ENCODE data around the gene ODAD3. TPM values are rescaled to one million over a fixed set of nuclear protein-coding genes. Genes with fewer than 3 reads are reported as not detected.

ODAD3 gene
- total and polyA plus RNA-seq, 2 of the 13 experiments (the other 11 are each of a cell fraction or from before 2014, with no cell fraction given) = 0.04 to 0.08 TPM

DNA sequence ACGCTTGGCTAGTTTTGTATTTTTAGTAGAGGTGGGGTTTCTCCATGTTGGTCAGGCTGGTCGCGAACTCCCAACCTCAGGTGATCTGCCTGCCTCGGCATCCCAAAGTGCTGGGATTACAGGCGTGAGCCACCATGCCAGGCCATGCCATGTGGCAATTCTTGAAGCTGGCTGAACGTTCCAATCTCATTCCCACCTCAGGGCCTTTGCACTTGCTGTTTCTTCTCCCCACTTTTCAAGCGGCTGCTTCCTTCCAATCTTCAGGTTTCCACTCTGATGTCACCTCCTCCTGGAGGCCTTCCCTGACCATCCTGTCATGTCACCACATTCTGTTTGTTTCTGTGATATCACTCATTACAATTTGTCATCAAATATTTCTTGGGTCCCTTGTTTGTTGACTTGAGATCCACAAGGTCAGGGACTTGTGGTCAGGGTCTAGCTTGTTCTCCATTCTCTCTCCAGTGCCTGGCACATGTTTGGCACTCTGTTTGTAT is 55.0 kb downstream of the ODAD3 start:
- ChIA-PET CTCF (ENCODE audit: low intra/inter-chr PET ratio, low total read pairs) (interaction anchor here (0.8 to 1.8 kb wide), 3 partner anchors 67 to 103 kb away, joined by 5 to 10 read pairs (median 8); no protein-coding TSS in a partner anchor), POLR2A (no interaction called here)
- 92% methylated on average over 7 of the region's 7 CpGs for WGBS (ENCODE audit: low lambda C conversion rate)
- no peaks in the 10 kb centered on the region for H4K20me1 ChIP-seq (ENCODE audit: insufficient read depth, low read length)
- H3K9me3 ChIP-seq (ENCODE audit: low read length) = no peaks in the 10 kb centered on the region
- peaks cover 49% of the 10 kb centered on the region for H3K4me1 ChIP-seq (ENCODE audit: insufficient read depth, low read length)
- no peaks in the 10 kb centered on the region for H3K27me3 ChIP-seq (ENCODE audit: control insufficient read depth in 1 of 2, insufficient read depth in 2 of 2, low read length in 2 of 2)
- intact Hi-C loops (cut with micrococcal nuclease; ENCODE audit: unreplicated experiment) (loop anchor here (2.0 to 5.0 kb wide), 3 partner anchors 42 to 87 kb away; no protein-coding TSS in a partner anchor), in situ Hi-C loops (cut with HindIII; ENCODE audit: extremely low pct_ligation_motif_present, low pct_unique_long_range_greater_than_20kb) (loop anchor here (5.0 kb wide), 2 partner anchors 42 to 102 kb away; partner anchors contain the start of gene ELAVL3)
- H3K79me2 ChIP-seq (ENCODE audit: insufficient read depth, low read length) = peaks cover 5% of the 10 kb centered on the region
- H3K27ac ChIP-seq (ENCODE audit: extremely low read length, insufficient read depth, low read length) = no peak overlapping the region
- no peak overlapping the region for H2AFZ ChIP-seq (ENCODE audit: low read length)
- FAIRE-seq (no peak), ATAC-seq (no peak), DNase-seq (ENCODE audit: low spot score) (no peak)
- no TSS peak for BruUV-seq (replicated peaks)
- peak overlapping the region; percentile 69 for H3K4me2 ChIP-seq (ENCODE audit: low read depth, low read length)
- TF ChIP-seq SMARCE1 (IDR thresholded peaks at IDR 0.05; ENCODE audit: borderline replicate concordance) = no peak
- no peak for TF ChIP-seq ZNF101 (CRISPR knock-in tag; IDR thresholded peaks at IDR 0.05; ENCODE audit: borderline replicate concordance, low read depth)
- no peak for TF ChIP-seq ATAD3A (CRISPR knock-in tag; IDR thresholded peaks at IDR 0.05)
- TF ChIP-seq, protein P1, sequence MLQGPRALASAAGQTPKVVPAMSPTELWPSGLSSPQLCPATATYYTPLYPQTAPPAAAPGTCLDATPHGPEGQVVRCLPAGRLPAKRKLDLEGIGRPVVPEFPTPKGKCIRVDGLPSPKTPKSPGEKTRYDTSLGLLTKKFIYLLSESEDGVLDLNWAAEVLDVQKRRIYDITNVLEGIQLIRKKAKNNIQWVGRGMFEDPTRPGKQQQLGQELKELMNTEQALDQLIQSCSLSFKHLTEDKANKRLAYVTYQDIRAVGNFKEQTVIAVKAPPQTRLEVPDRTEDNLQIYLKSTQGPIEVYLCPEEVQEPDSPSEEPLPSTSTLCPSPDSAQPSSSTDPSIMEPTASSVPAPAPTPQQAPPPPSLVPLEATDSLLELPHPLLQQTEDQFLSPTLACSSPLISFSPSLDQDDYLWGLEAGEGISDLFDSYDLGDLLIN (CRISPR knock-in tag; IDR thresholded peaks at IDR 0.05; ENCODE audit: borderline replicate concordance) = no peak
- TF ChIP-seq HOXA7 (CRISPR knock-in tag; IDR thresholded peaks at IDR 0.05) = no peak
- TF ChIP-seq ZMYM3 (CRISPR knock-in tag; IDR thresholded peaks at IDR 0.05) = peak; percentile 39; the same call in 1 of the 2 replicates
- no peak for TF ChIP-seq SRSF4 (IDR thresholded peaks at IDR 0.05; ENCODE audit: low read depth, low read length, poor library complexity, severe bottlenecking)
- TF ChIP-seq SRY (CRISPR knock-in tag; IDR thresholded peaks at IDR 0.05) = no peak
- TF ChIP-seq, protein P2, sequence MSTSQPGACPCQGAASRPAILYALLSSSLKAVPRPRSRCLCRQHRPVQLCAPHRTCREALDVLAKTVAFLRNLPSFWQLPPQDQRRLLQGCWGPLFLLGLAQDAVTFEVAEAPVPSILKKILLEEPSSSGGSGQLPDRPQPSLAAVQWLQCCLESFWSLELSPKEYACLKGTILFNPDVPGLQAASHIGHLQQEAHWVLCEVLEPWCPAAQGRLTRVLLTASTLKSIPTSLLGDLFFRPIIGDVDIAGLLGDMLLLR (CRISPR knock-in tag; IDR thresholded peaks at IDR 0.05) = no peak
- no peak for TF ChIP-seq SAP130 (CRISPR knock-in tag; IDR thresholded peaks at IDR 0.05; ENCODE audit: low read depth)
- no peak for TF ChIP-seq THAP11 (CRISPR knock-in tag; IDR thresholded peaks at IDR 0.05)
- TF ChIP-seq ZMYM4 (CRISPR knock-in tag; IDR thresholded peaks at IDR 0.05) = no peak
- no peak for TF ChIP-seq ZFAT (CRISPR knock-in tag; conservative IDR thresholded peaks at IDR 0.05)
- TF ChIP-seq, protein P3, sequence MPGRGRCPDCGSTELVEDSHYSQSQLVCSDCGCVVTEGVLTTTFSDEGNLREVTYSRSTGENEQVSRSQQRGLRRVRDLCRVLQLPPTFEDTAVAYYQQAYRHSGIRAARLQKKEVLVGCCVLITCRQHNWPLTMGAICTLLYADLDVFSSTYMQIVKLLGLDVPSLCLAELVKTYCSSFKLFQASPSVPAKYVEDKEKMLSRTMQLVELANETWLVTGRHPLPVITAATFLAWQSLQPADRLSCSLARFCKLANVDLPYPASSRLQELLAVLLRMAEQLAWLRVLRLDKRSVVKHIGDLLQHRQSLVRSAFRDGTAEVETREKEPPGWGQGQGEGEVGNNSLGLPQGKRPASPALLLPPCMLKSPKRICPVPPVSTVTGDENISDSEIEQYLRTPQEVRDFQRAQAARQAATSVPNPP (CRISPR knock-in tag; IDR thresholded peaks at IDR 0.05) = no peak
- TF ChIP-seq, protein P4, sequence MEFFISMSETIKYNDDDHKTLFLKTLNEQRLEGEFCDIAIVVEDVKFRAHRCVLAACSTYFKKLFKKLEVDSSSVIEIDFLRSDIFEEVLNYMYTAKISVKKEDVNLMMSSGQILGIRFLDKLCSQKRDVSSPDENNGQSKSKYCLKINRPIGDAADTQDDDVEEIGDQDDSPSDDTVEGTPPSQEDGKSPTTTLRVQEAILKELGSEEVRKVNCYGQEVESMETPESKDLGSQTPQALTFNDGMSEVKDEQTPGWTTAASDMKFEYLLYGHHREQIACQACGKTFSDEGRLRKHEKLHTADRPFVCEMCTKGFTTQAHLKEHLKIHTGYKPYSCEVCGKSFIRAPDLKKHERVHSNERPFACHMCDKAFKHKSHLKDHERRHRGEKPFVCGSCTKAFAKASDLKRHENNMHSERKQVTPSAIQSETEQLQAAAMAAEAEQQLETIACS (CRISPR knock-in tag; IDR thresholded peaks at IDR 0.05) = no peak
- TF ChIP-seq ZNF207 (IDR thresholded peaks at IDR 0.05; ENCODE audit: borderline replicate concordance) = no peak
- TF ChIP-seq, protein P5, sequence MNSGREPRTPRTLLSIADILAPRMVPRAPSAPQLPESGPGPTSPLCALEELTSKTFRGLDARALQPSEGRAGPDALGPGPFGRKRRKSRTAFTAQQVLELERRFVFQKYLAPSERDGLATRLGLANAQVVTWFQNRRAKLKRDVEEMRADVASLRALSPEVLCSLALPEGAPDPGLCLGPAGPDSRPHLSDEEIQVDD (CRISPR knock-in tag; IDR thresholded peaks at IDR 0.05; ENCODE audit: borderline replicate concordance) = no peak
- TF ChIP-seq CREB1 (IDR thresholded peaks at IDR 0.05) = 0 out of 2 replicates have a peak, but pooled peaks have one; percentile 35
- TF ChIP-seq CREB1 (CRISPR knock-in tag; IDR thresholded peaks at IDR 0.05) = no peak
- H3K4me3 ChIP-seq (replicated peaks in 1 of 3; ENCODE audit: insufficient read depth in 1 of 3, low read depth in 2 of 3, low read length in 3 of 3) = no peak overlapping the region
- no peaks in the 10 kb centered on the region for H3K36me3 ChIP-seq (replicated peaks in 1 of 2; ENCODE audit: control insufficient read depth in 1 of 2, insufficient read depth in 2 of 2, low read length in 2 of 2)
- H3K9ac ChIP-seq (ENCODE audit: insufficient read depth, low read depth, low read length) = no peak overlapping the region
